Lower leg skin (tissue), 3 donors: ENCODE measurements around the gene C16orf96.

Source experiments
- POLR2A ChIP-seq, 2 donors: fragments of 450-650 bp; IDR thresholded peaks; one replicate each; pipeline ENCODE4 v1.6.1; 2016 to 2017; ENCODE audit warnings: antibody characterized with exemption in 2 of 2, mild to moderate bottlenecking in 1 of 2, moderate library complexity in 1 of 2
- TF ChIP-seq, protein P1 (sequence below), 3 donors: fragments of 450-650 bp; IDR thresholded peaks; one replicate each; pipeline ENCODE4 v1.5.1; 2016; ENCODE audit warnings: antibody characterized with exemption in 3 of 3, mild to moderate bottlenecking in 3 of 3, moderate library complexity in 2 of 3

DNA sequence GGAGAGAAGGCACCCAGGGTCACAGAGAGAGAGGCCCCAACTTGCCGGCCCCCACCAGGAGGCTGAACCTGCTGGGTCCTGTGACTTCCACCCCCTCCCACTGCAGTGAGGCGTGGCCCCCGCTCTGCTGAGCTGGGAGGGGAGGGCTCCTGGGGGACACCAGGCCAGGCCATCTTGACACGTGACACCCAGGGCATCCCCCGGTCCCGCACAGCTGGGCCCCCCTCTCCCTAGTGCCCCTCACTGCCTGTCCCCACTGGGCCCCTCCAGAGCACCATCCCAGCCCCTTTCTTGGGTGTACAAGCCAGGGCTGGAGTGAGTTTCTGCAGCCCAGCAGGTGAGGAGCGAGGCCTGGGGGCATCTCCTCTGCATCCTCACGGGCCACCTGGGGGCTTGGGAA is 46.2 kb downstream of the C16orf96 start:
- TF ChIP-seq, protein P1, sequence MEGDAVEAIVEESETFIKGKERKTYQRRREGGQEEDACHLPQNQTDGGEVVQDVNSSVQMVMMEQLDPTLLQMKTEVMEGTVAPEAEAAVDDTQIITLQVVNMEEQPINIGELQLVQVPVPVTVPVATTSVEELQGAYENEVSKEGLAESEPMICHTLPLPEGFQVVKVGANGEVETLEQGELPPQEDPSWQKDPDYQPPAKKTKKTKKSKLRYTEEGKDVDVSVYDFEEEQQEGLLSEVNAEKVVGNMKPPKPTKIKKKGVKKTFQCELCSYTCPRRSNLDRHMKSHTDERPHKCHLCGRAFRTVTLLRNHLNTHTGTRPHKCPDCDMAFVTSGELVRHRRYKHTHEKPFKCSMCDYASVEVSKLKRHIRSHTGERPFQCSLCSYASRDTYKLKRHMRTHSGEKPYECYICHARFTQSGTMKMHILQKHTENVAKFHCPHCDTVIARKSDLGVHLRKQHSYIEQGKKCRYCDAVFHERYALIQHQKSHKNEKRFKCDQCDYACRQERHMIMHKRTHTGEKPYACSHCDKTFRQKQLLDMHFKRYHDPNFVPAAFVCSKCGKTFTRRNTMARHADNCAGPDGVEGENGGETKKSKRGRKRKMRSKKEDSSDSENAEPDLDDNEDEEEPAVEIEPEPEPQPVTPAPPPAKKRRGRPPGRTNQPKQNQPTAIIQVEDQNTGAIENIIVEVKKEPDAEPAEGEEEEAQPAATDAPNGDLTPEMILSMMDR (IDR thresholded peaks at IDR 0.05): no peak
- TF ChIP-seq POLR2A (IDR thresholded peaks at IDR 0.05): no peak
